Measurements from ENCODE around the gene SEPTIN12. TPM values are rescaled to one million over a fixed set of nuclear protein-coding genes. Genes with fewer than 3 reads are reported as not detected.

The SEPTIN12 gene
- total and polyA plus RNA-seq, 3 donors from 2014 or later: 61.0 to 310 (median 68.1) TPM

DNA sequence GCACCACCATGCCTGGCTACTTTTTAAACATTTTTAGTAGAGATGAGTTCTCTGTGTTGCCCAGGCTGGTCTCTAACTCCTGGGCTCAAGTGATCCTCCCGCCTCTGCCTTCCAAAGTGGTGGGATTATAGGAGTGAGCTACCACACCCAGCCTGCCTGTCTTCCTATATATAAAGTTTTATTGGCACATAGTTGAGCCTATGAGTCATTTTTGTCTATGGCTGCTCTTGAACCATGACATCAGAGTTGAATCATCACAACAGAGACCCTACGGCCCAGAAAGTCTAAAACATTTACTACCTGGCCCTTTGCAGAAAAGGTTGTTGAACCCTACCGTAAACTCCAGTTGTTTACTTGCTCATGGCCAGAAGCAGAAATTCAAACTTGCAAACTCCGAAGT lies 7.9 kb downstream of the SEPTIN12 start:
- no peaks in the 10 kb centered on the region for H3K36me3 ChIP-seq (ENCODE audit: low read depth, missing control alignments)
- H3K4me3 ChIP-seq: no peak overlapping the region
- intact Hi-C loops (cut with DNase I; ENCODE audit: low total_unique reads): no loop called here
- 87 to 92% methylated on average over 4 of the region's 4 CpGs for WGBS, 2 donors
- no peak for DNase-seq
- H3K4me1 ChIP-seq: no peaks in the 10 kb centered on the region
- TF ChIP-seq, protein P1, sequence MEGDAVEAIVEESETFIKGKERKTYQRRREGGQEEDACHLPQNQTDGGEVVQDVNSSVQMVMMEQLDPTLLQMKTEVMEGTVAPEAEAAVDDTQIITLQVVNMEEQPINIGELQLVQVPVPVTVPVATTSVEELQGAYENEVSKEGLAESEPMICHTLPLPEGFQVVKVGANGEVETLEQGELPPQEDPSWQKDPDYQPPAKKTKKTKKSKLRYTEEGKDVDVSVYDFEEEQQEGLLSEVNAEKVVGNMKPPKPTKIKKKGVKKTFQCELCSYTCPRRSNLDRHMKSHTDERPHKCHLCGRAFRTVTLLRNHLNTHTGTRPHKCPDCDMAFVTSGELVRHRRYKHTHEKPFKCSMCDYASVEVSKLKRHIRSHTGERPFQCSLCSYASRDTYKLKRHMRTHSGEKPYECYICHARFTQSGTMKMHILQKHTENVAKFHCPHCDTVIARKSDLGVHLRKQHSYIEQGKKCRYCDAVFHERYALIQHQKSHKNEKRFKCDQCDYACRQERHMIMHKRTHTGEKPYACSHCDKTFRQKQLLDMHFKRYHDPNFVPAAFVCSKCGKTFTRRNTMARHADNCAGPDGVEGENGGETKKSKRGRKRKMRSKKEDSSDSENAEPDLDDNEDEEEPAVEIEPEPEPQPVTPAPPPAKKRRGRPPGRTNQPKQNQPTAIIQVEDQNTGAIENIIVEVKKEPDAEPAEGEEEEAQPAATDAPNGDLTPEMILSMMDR (IDR thresholded peaks at IDR 0.05): no peak
- no peak for TF ChIP-seq POLR2A (IDR thresholded peaks at IDR 0.05)
- no peaks in the 10 kb centered on the region for H3K27me3 ChIP-seq
- H3K9me3 ChIP-seq: no peaks in the 10 kb centered on the region
- no peak overlapping the region for H3K27ac ChIP-seq

DNA sequence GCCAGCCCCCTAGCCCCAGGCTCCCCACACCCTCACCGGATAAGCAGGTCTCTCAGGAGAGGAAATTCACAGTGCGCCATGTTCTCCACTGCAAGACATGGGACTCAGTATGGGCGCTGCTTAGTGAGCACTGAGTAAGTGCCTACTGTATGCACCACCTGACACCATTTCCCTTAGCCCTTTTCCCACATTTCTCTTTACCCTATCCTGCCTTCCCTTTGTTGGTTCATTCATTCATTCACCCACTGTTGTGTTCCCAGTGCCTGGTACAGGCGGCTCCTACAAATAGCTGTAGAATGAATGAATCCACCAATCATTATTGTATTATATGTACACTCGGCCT lies 10.1 kb downstream of the SEPTIN12 start:
- intact Hi-C loops (cut with DNase I; ENCODE audit: low total_unique reads): no loop called here
- no peaks in the 10 kb centered on the region for H3K36me3 ChIP-seq (ENCODE audit: low read depth, missing control alignments)
- no peak overlapping the region for H3K27ac ChIP-seq
- TF ChIP-seq, protein P1 (IDR thresholded peaks at IDR 0.05): no peak
- TF ChIP-seq POLR2A (IDR thresholded peaks at IDR 0.05): no peak
- no peaks in the 10 kb centered on the region for H3K27me3 ChIP-seq
- no peaks in the 10 kb centered on the region for H3K9me3 ChIP-seq
- no peaks in the 10 kb centered on the region for H3K4me1 ChIP-seq
- 86 to 95% methylated on average over 4 to 5 of the region's 5 CpGs for WGBS, 2 donors
- H3K4me3 ChIP-seq: no peak overlapping the region
- DNase-seq: no peak

DNA sequence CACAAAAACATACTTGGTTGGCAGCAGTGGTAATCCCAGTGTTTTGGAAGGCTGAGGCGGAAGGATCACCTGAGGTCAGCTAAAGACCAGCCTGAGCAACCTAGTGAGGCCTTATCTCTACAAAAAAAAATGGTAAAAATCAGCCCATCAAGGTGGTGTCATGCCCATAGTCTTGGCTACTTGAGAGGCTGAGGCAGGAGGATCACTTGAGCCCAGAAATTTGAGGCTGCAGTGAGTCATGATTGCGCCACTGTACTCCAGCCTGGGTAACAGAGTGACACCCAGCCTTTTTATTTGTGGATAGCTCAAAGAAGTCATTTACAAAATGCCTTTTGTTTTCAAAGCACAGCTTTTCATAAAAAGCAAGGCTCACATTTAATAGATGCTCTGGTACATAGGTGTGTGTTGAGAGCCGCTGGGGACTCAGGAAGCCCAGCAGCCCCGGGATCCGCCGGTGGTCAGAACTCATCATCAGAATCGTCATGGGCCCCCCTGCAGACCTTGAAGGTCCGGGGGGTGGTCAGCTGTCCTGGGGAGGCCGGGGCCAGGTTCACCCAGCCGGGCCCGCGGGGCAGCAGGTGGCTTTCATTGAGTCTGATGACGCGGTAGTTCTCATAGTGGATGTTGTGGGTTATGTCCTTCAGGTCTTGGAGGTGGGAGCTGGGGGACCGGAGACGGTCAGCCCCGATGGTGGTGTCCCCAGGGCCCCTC lies 10.7 kb downstream of the SEPTIN12 start:
- Histone ChIP-seq H3K36me3 (ENCODE audit: low read depth, missing control alignments) (no peaks in the 10 kb centered on the region), H3K27ac (no peak overlapping the region), H3K9me3 (no peaks in the 10 kb centered on the region), H3K4me1 (no peaks in the 10 kb centered on the region), H3K27me3 (no peaks in the 10 kb centered on the region), H3K4me3 (no peak overlapping the region)
- 80 to 87% methylated on average over 7 to 17 of the region's 17 CpGs for WGBS, 2 donors
- no peak for TF ChIP-seq POLR2A (IDR thresholded peaks at IDR 0.05)
- TF ChIP-seq, protein P1 (IDR thresholded peaks at IDR 0.05): no peak
- intact Hi-C loops (cut with DNase I; ENCODE audit: low total_unique reads): no loop called here
- DNase-seq: no peak

DNA sequence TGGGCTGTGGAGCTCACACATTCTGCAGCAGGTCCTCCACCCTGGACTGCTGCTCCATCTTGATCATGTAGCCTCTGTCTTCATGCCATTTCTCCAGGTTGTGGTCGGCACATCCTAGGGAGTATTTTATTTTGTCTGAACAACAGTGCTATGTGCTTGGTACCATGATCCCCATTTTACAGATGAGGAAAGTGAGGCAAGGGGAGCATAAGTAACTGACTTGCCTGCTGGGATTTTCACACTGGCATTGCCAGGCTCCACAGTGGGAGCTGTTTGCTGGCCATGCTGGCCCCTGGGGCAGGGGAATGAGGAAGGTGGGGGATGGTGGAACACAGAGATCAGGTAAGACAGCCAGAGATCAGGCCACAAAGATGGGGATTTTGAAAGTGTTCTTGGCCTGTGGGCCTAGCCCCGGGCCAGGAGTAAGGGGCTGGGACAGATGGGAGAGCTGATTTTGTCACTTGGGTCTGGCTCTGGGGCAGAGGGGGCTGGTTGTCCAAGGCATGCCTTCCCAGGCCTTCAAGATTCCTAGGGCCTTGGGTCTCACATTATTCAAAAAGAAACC lies 11.9 kb downstream of the SEPTIN12 start:
- H3K27ac ChIP-seq: no peak overlapping the region
- H3K9me3 ChIP-seq: no peaks in the 10 kb centered on the region
- TF ChIP-seq, protein P1 (IDR thresholded peaks at IDR 0.05): no peak
- no peak for TF ChIP-seq POLR2A (IDR thresholded peaks at IDR 0.05)
- no peaks in the 10 kb centered on the region for H3K27me3 ChIP-seq
- no peak overlapping the region for H3K4me3 ChIP-seq
- H3K36me3 ChIP-seq (ENCODE audit: low read depth, missing control alignments): no peaks in the 10 kb centered on the region
- DNase-seq: no peak
- no peaks in the 10 kb centered on the region for H3K4me1 ChIP-seq
- WGBS, 2 donors: 90 to 100% methylated on average over 2 of the region's 2 CpGs
- intact Hi-C loops (cut with DNase I; ENCODE audit: low total_unique reads): no loop called here

DNA sequence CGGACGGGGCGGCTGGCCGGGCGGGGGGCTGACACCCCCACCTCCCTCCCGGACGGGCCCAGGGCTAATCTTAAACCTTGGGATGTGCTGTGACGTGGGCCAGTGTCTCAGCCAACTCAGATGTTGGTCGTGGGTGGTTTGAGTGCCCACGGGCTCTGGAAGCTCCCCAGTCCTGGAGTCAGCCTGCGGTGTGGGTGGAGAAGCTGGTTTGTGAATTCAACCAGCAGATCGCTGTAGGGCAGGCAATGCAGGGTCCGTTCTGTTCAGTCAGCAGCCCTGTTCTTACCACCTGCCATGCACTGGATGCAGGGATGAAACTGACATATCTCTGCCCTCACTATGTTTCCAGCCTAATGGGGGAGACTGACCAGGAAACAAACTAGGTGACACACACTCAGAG lies 13.1 kb downstream of the SEPTIN12 start:
- Histone ChIP-seq H3K4me3 (no peak overlapping the region), H3K27ac (no peak overlapping the region), H3K27me3 (no peaks in the 10 kb centered on the region), H3K4me1 (no peaks in the 10 kb centered on the region), H3K9me3 (no peaks in the 10 kb centered on the region), H3K36me3 (ENCODE audit: low read depth, missing control alignments) (no peaks in the 10 kb centered on the region)
- no peak for TF ChIP-seq POLR2A (IDR thresholded peaks at IDR 0.05)
- intact Hi-C loops (cut with DNase I; ENCODE audit: low total_unique reads): no loop called here
- 88 to 91% methylated on average over 5 to 6 of the region's 13 CpGs for WGBS, 2 donors
- no peak for DNase-seq

Measured in testis (tissue), 3 donors.